ENCODE measurements around the gene B4GALNT4. TPM values are rescaled to one million over a fixed set of nuclear protein-coding genes. Genes with fewer than 3 reads are reported as not detected.

B4GALNT4 gene
- total RNA-seq, 6 experiments from 2014 or later: 0.05 to 0.07 TPM; not detected in 4

- intact Hi-C loops (cut with DNase I): loop anchor here in 1 of 2 donors (5.0 kb wide), 1 partner anchor 144 kb away; no protein-coding TSS in a partner anchor
- Histone ChIP-seq H3K27me3 (no peaks in the 10 kb centered on the region), H3K9me3 (no peaks in the 10 kb centered on the region), H3K4me1 (peaks cover 3 to 34% (median 14%) of the 10 kb centered on the region in 4 donors), H3K27ac (peak overlapping the region; percentile 99 to 100 (median 100)), H3K4me3 (peak overlapping the region; percentile 29 to 46 (median 34)), H3K36me3 (no peaks in the 10 kb centered on the region)
- DNase-seq (peak; percentile 97 to 99 (median 97)), ATAC-seq (peak; percentile 71 to 84 (median 78))
- TF ChIP-seq, protein P1, sequence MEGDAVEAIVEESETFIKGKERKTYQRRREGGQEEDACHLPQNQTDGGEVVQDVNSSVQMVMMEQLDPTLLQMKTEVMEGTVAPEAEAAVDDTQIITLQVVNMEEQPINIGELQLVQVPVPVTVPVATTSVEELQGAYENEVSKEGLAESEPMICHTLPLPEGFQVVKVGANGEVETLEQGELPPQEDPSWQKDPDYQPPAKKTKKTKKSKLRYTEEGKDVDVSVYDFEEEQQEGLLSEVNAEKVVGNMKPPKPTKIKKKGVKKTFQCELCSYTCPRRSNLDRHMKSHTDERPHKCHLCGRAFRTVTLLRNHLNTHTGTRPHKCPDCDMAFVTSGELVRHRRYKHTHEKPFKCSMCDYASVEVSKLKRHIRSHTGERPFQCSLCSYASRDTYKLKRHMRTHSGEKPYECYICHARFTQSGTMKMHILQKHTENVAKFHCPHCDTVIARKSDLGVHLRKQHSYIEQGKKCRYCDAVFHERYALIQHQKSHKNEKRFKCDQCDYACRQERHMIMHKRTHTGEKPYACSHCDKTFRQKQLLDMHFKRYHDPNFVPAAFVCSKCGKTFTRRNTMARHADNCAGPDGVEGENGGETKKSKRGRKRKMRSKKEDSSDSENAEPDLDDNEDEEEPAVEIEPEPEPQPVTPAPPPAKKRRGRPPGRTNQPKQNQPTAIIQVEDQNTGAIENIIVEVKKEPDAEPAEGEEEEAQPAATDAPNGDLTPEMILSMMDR (IDR thresholded peaks at IDR 0.05): no peak
- TF ChIP-seq POLR2A (IDR thresholded peaks at IDR 0.05): peak; percentile 90
- WGBS (ENCODE audit: insufficient coverage, low coverage, low lambda C conversion rate, missing lambda C conversion rate): 13% methylated on average over 3 of the region's 76 CpGs
These were observed 13.5 kb upstream of the B4GALNT4 start for GRCh38 chr11:355581-356458.

GRCh38 chr11:356610-357009 lies 12.7 kb upstream of the B4GALNT4 start:
- no peaks in the 10 kb centered on the region for H3K27me3 ChIP-seq
- no peak overlapping the region for H3K27ac ChIP-seq
- intact Hi-C loops (cut with DNase I): loop anchor here in 1 of 2 donors (5.0 kb wide), 1 partner anchor 144 kb away; no protein-coding TSS in a partner anchor
- no peak for DNase-seq
- no peaks in the 10 kb centered on the region for H3K36me3 ChIP-seq
- no peak for ATAC-seq
- H3K9me3 ChIP-seq: no peaks in the 10 kb centered on the region
- peaks cover 3 to 34% (median 14%) of the 10 kb centered on the region in 4 donors for H3K4me1 ChIP-seq
- WGBS (ENCODE audit: insufficient coverage, low coverage, low lambda C conversion rate, missing lambda C conversion rate): 68% methylated on average over 5 of the region's 6 CpGs
- TF ChIP-seq, protein P1 (IDR thresholded peaks at IDR 0.05): no peak
- H3K4me3 ChIP-seq: no peak overlapping the region

GRCh38 chr11:357582-357981 lies 11.7 kb upstream of the B4GALNT4 start:
- Histone ChIP-seq H3K4me1 (peaks cover 3 to 31% (median 12%) of the 10 kb centered on the region in 4 donors), H3K27ac (no peak overlapping the region), H3K4me3 (no peak overlapping the region), H3K36me3 (no peaks in the 10 kb centered on the region), H3K27me3 (no peaks in the 10 kb centered on the region), H3K9me3 (no peaks in the 10 kb centered on the region)
- intact Hi-C loops (cut with DNase I): loop anchor here in 1 of 2 donors (5.0 kb wide), 1 partner anchor 145 kb away; no protein-coding TSS in a partner anchor
- DNase-seq (no peak), ATAC-seq (no peak)
- no peak for TF ChIP-seq POLR2A (IDR thresholded peaks at IDR 0.05)
- TF ChIP-seq, protein P1 (IDR thresholded peaks at IDR 0.05): no peak
- 92% methylated on average over 4 of the region's 4 CpGs for WGBS (ENCODE audit: insufficient coverage, low coverage, low lambda C conversion rate, missing lambda C conversion rate)

DNA sequence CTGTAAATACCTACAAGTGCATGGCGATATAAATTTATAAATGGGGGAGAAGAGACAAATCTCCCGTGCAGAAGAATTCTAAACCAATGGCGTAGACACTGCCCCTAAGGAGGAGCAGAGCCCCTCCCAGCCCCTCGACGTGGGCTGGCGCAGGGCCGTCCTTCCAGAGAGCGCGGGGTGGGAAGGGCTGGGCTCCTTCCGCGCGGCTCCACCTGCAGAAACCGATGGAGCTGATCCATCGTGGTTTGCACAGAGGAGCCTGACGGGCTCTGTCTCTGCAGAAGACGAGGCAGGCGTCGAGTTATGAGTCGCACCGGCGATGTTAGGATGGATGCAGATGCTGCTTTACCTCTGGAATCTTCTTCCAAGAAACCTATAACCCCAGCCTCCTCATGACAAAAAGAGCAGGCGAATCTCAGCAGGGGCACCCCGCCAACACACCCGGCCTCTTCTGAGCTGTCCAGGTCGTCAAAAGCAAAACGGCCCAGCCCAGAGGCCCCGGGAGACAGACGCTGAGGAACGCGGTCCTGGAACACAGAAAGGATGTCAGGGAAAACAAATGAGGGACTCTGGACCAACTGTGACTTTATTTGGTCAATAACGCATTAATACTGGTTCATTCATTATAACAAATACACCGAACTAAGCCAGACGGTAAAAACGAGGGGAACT lies 11.0 kb upstream of the B4GALNT4 start:
- Histone ChIP-seq H3K9me3 (no peaks in the 10 kb centered on the region), H3K27ac (no peak overlapping the region), H3K36me3 (no peaks in the 10 kb centered on the region), H3K27me3 (no peaks in the 10 kb centered on the region), H3K4me3 (no peak overlapping the region), H3K4me1 (peaks cover 0 to 24% (median 8%) of the 10 kb centered on the region in 4 donors)
- 67% methylated on average over 16 of the region's 34 CpGs for WGBS (ENCODE audit: insufficient coverage, low coverage, low lambda C conversion rate, missing lambda C conversion rate)
- TF ChIP-seq, protein P1 (IDR thresholded peaks at IDR 0.05): no peak
- no peak for TF ChIP-seq POLR2A (IDR thresholded peaks at IDR 0.05)
- DNase-seq (peak in 1 of 3 donors; percentile 16), ATAC-seq (no peak)
- intact Hi-C loops (cut with DNase I): loop anchor here in 1 of 2 donors (5.0 kb wide), 1 partner anchor 146 kb away; no protein-coding TSS in a partner anchor
